Suppressor macrophage treated with lipopolysaccharide for 1 hour (primary cell): Measurements from ENCODE around the gene COL8A1.

Experiments
- DNase-seq, 3 donors: peaks; one replicate each; pipeline ENCODE4 v3.0.0-alpha.2; 2020 to 2022

The COL8A1 gene

GRCh38 chr3:99765042-99765942 lies 126.9 kb downstream of the COL8A1 start:
- DNase-seq, result no peak

- no peak for DNase-seq
Measured at GRCh38 chr3:99767291-99767690, 128.9 kb downstream of the COL8A1 start.

GRCh38 chr3:99768126-99768525 lies 129.7 kb downstream of the COL8A1 start:
- DNase-seq, result no peak

- no peak for DNase-seq
Measured at GRCh38 chr3:99768808-99769501, 130.6 kb downstream of the COL8A1 start.

- no peak for DNase-seq
Measured at GRCh38 chr3:99772171-99772570, 133.8 kb downstream of the COL8A1 start.

GRCh38 chr3:99772671-99773070 lies 134.3 kb downstream of the COL8A1 start:
- DNase-seq, result no peak

- DNase-seq, result no peak
Measured at GRCh38 chr3:99774467-99774866, 136.1 kb downstream of the COL8A1 start.

- DNase-seq, result no peak
Measured at GRCh38 chr3:99776516-99777209, 138.3 kb downstream of the COL8A1 start.

GRCh38 chr3:99777210-99777549 lies 138.8 kb downstream of the COL8A1 start:
- DNase-seq, result no peak

- DNase-seq, result no peak
Measured at GRCh38 chr3:99777708-99778107, 139.3 kb downstream of the COL8A1 start.

GRCh38 chr3:99780749-99781148 lies 142.4 kb downstream of the COL8A1 start:
- DNase-seq, result no peak

GRCh38 chr3:99781761-99782160 lies 143.4 kb downstream of the COL8A1 start:
- no peak for DNase-seq

- DNase-seq, result no peak
Measured at GRCh38 chr3:99783011-99783573, 144.7 kb downstream of the COL8A1 start.

- DNase-seq, result peak; percentile 21 to 25 (median 21)
Measured at GRCh38 chr3:99789011-99789721, 150.8 kb downstream of the COL8A1 start.

GRCh38 chr3:99794485-99794884 lies 156.1 kb downstream of the COL8A1 start:
- DNase-seq, result no peak

- DNase-seq, result no peak
Measured at GRCh38 chr3:99795573-99795972, 157.2 kb downstream of the COL8A1 start.

GRCh38 chr3:99799422-99799821 lies 161.0 kb downstream of the COL8A1 start:
- DNase-seq, result no peak

- DNase-seq, result no peak
Measured at GRCh38 chr3:99803297-99803696, 164.9 kb downstream of the COL8A1 start.

- no peak for DNase-seq
Measured at GRCh38 chr3:99805160-99805559, 166.8 kb downstream of the COL8A1 start.

- peak; percentile 62 to 68 (median 67) for DNase-seq
Measured at GRCh38 chr3:99808163-99808794, 169.9 kb downstream of the COL8A1 start.

- no peak for DNase-seq
Measured at GRCh38 chr3:99809565-99809964, 171.2 kb downstream of the COL8A1 start.

GRCh38 chr3:99810403-99810802 lies 172.0 kb downstream of the COL8A1 start:
- DNase-seq, result no peak
